ENCODE results near the gene ALG14. TPM values are rescaled to one million over a fixed set of nuclear protein-coding genes. Genes with fewer than 3 reads are reported as not detected.

ALG14 gene
- total and polyA plus RNA-seq, 4 donors, result 1.0 to 16.6 (median 1.9) TPM

- no peak for DNase-seq (ENCODE audit: low spot score)
- Histone ChIP-seq H3K36me3 (ENCODE audit: control insufficient read depth in 4 of 4, insufficient read depth in 3 of 4, low read depth in 1 of 4, low read length in 3 of 4) (no peaks in the 10 kb centered on the region), H3K4me1 (ENCODE audit: control insufficient read depth in 4 of 4, insufficient read depth in 4 of 4, low read length in 3 of 4) (peaks cover 7 to 49% (median 22%) of the 10 kb centered on the region in 4 donors), H3K27ac (ENCODE audit: low read depth in 1 of 2, low read length in 2 of 2) (peak overlapping the region; percentile 37 to 52), H3K9me3 (ENCODE audit: control insufficient read depth in 4 of 4, low read length in 3 of 4) (no peaks in the 10 kb centered on the region), H3K27me3 (ENCODE audit: control insufficient read depth in 4 of 4, insufficient read depth in 4 of 4, low read length in 3 of 4) (no peaks in the 10 kb centered on the region), H3K4me3 (ENCODE audit: low read depth in 1 of 3, low read length in 3 of 3) (no peak overlapping the region), H3K9ac (ENCODE audit: low read depth in 1 of 2, low read length in 2 of 2) (no peak overlapping the region)
- 65% methylated on average over 2 of the region's 2 CpGs for WGBS
- TF ChIP-seq GABPA (IDR thresholded peaks at IDR 0.05 in 1 of 2, conservative IDR thresholded peaks at IDR 0.05 in 1 of 2), result no peak
- TF ChIP-seq EGR1 (IDR thresholded peaks at IDR 0.05; ENCODE audit: low read depth in 2 of 2), result no peak
Observed at GRCh38 chr1:94951046-94951445, 121.7 kb downstream of the ALG14 start.

GRCh38 chr1:94949681-94950661 lies 122.8 kb downstream of the ALG14 start:
- peak overlapping the region; percentile 62 to 86 for H3K27ac ChIP-seq (ENCODE audit: low read depth in 1 of 2, low read length in 2 of 2)
- no peak overlapping the region for H3K4me3 ChIP-seq (ENCODE audit: low read depth in 1 of 3, low read length in 3 of 3)
- H3K36me3 ChIP-seq (ENCODE audit: control insufficient read depth in 4 of 4, insufficient read depth in 3 of 4, low read depth in 1 of 4, low read length in 3 of 4), result no peaks in the 10 kb centered on the region
- H3K9ac ChIP-seq (ENCODE audit: low read depth in 1 of 2, low read length in 2 of 2), result no peak overlapping the region
- no peaks in the 10 kb centered on the region for H3K9me3 ChIP-seq (ENCODE audit: control insufficient read depth in 4 of 4, low read length in 3 of 4)
- no peaks in the 10 kb centered on the region for H3K27me3 ChIP-seq (ENCODE audit: control insufficient read depth in 4 of 4, insufficient read depth in 4 of 4, low read length in 3 of 4)
- DNase-seq (ENCODE audit: low spot score), result no peak
- WGBS, result 27% methylated on average over 4 of the region's 4 CpGs
- H3K4me1 ChIP-seq (ENCODE audit: control insufficient read depth in 4 of 4, insufficient read depth in 4 of 4, low read length in 3 of 4), result peaks cover 3 to 43% (median 21%) of the 10 kb centered on the region in 4 donors
- peak; percentile 91 for TF ChIP-seq SP1 (IDR thresholded peaks at IDR 0.05)
- TF ChIP-seq REST (IDR thresholded peaks at IDR 0.05), result peak; percentile 70
- peak; percentile 82 for TF ChIP-seq ZBTB33 (IDR thresholded peaks at IDR 0.05)
- peak; percentile 37 to 52 for TF ChIP-seq EGR1 (IDR thresholded peaks at IDR 0.05; ENCODE audit: low read depth in 2 of 2)
- peak; percentile 56 for TF ChIP-seq HNF4G (IDR thresholded peaks at IDR 0.05)
- TF ChIP-seq JUND (IDR thresholded peaks at IDR 0.05), result peak; percentile 45 to 65
- peak; percentile 43 for TF ChIP-seq NR2F2 (IDR thresholded peaks at IDR 0.05)
- peak; percentile 94 for TF ChIP-seq YY1 (IDR thresholded peaks at IDR 0.05)
- no peak for TF ChIP-seq GABPA (IDR thresholded peaks at IDR 0.05 in 1 of 2, conservative IDR thresholded peaks at IDR 0.05 in 1 of 2)
- no peak for TF ChIP-seq TAF1 (conservative IDR thresholded peaks at IDR 0.05)
- TF ChIP-seq HNF4A (conservative IDR thresholded peaks at IDR 0.05), result peak; percentile 71 to 83
- TF ChIP-seq MAX (IDR thresholded peaks at IDR 0.05), result peak; percentile 96
- peak; percentile 4 for TF ChIP-seq CTCF (IDR thresholded peaks at IDR 0.05; ENCODE audit: low read depth, low read length, missing input control)
- peak; percentile 75 for TF ChIP-seq FOXA2 (IDR thresholded peaks at IDR 0.05)
- TF ChIP-seq RXRA (IDR thresholded peaks at IDR 0.05), result peak; percentile 85 to 92
- no peak for TF ChIP-seq ATF3 (IDR thresholded peaks at IDR 0.05)
- TF ChIP-seq FOXA1 (IDR thresholded peaks at IDR 0.05), result peak; percentile 66
- peak; percentile 25 to 61 for TF ChIP-seq RAD21 (IDR thresholded peaks at IDR 0.05)
